ENCODE data around the gene ANKRD61. TPM values are rescaled to one million over a fixed set of nuclear protein-coding genes. Genes with fewer than 3 reads are reported as not detected.
"Not testable (repeated sequence)": the region's sequence is repeated elsewhere in the genome, so short reads cannot be mapped to it uniquely, and the experiment has no call there.

Gene ANKRD61
- total RNA-seq, 1 donor from 2014 or later, result 0.07 TPM

DNA sequence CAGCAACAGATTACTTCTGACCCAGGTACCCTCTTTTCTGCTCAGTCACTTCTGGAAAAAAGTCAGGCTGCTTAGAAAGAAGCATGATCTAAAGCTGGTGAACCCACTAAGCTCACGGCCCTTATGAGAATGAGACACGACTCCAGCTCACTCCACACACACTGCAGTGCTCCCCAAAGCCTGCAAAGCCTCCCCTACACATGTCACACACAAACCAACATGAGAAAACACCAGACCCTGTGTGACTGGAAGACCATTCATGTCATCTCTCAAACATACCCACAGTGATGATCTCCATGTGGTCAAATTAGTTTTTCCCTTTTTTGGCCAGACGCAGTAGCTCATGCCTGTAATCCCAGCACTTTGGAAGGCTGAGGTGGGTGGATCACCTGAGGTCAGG lies 391 bp downstream of the ANKRD61 start:
- DNase-seq (ENCODE audit: low read depth, low spot score), result no peak

- no peak for DNase-seq (ENCODE audit: low read depth, low spot score)
Measured at GRCh38 chr7:6032167-6032566, 991 bp downstream of the ANKRD61 start.

DNA sequence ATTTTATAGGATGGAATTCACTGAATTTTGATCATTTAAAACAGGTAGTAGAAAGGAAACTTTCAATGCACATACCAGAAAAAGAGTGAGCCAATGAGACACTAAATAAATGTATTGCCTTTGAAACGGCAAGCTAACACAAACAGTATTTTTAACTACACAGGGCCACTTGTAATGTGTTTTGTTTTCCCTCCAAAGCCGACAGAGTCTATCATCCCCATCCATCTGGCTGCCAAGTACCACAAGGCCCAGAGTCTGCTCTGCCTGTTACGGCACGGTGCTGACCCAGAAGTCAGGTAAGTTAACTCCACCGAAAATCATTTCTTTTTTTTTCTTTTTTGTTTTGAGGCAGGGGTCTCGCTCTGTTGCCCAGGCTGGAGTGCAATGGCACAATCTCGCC lies 1.5 kb downstream of the ANKRD61 start:
- no peak for DNase-seq (ENCODE audit: low read depth, low spot score)

GRCh38 chr7:6035165-6035564 lies 4.0 kb downstream of the ANKRD61 start:
- no peak for DNase-seq (ENCODE audit: low read depth, low spot score)

- no peak for DNase-seq (ENCODE audit: low read depth, low spot score)
Measured at GRCh38 chr7:6035686-6036085, 4.5 kb downstream of the ANKRD61 start.

DNA sequence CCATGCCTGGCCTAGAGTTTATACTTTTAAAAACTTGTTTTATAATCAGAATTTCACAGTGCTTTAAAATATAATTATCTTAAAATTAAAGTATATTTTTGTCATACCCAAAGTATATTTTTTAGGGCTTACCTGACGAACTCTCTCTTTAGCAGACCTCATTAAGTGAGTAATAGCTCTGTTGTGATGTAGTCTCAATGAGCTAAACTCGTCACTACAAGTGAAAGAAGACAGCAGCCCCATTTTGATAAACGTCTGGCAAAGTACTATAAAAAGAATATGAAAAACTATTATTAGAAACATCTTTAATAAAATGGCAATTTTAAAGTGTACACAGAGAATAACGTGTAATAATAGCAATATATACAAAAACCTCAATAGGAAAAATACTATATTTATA lies 18.6 kb downstream of the ANKRD61 start:
- DNase-seq (ENCODE audit: low read depth, low spot score), result no peak

DNA sequence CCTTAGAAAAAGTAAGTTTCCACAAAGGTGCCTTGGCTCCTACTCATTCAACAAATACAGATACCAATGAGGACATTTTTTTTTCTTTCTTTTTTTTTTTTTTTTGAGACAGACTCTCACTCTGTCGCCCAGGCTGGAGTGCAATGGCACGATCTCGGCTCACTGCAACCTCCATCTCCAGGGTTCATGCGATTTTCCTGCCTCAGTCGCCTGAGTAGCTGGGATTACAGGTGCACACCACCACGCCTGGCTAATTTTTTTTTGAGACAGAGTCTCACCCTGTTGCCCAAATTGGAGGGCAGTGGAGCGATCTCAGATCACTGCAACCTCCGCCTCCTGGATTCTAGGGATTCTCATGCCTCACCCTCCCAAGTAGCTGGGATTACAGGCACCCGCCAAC lies 20.0 kb downstream of the ANKRD61 start:
- DNase-seq (ENCODE audit: low read depth, low spot score), result not testable (repeated sequence)

DNA sequence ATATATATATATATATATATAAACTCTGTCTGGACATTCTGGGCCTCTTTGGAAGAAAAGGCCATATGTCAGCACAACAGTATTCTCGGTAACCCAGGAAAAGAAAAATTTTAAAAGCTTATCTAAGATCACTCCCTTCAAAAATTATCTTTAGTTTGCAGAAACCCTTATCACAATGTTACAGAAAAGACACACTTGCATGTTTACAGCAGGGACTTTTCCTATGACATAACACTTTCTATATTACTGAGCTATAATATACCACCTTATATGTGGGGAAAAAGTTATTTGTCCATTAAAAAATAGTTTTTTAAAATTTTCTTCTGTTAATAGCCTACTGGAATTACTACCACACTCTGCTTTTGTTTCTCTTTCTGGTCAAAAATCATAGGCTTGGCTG lies 25.4 kb downstream of the ANKRD61 start:
- no peak for DNase-seq (ENCODE audit: low read depth, low spot score)

- DNase-seq (ENCODE audit: low read depth, low spot score), result no peak
Measured at GRCh38 chr7:6057316-6058129, 26.3 kb downstream of the ANKRD61 start.

GRCh38 chr7:6059941-6060340 lies 28.8 kb downstream of the ANKRD61 start:
- not testable (repeated sequence) for DNase-seq (ENCODE audit: low read depth, low spot score)

GRCh38 chr7:6071406-6071805 lies 40.2 kb downstream of the ANKRD61 start:
- no peak for DNase-seq (ENCODE audit: low read depth, low spot score)

- DNase-seq (ENCODE audit: low read depth, low spot score), result no peak
Measured at GRCh38 chr7:6074612-6075380, 43.6 kb downstream of the ANKRD61 start.

GRCh38 chr7:6078548-6078947 lies 47.4 kb downstream of the ANKRD61 start:
- no peak for DNase-seq (ENCODE audit: low read depth, low spot score)

- DNase-seq (ENCODE audit: low read depth, low spot score), result not testable (repeated sequence)
Measured at GRCh38 chr7:6083047-6083446, 51.9 kb downstream of the ANKRD61 start.

Other genes starting within 250 kb of the ANKRD61 start
- 26.6 and 32.2 TPM in 2 replicates for gene RNF216, start 249.7 kb upstream of the ANKRD61 start, total RNA-seq
- gene OCM, start 150.6 kb upstream of the ANKRD61 start, total RNA-seq, result not detected in 2 replicates
- gene CCZ1, start 132.6 kb upstream of the ANKRD61 start, total RNA-seq, result 50.3 and 54.5 TPM in 2 replicates
- gene RSPH10B, start 60.7 kb upstream of the ANKRD61 start, total RNA-seq, result 0.07 and 0.13 TPM in 2 replicates
- 17.7 and 19.2 TPM in 2 replicates for gene PMS2, start 22.3 kb upstream of the ANKRD61 start, total RNA-seq
- gene AIMP2, start 22.1 kb upstream of the ANKRD61 start, total RNA-seq, result 62.6 and 70.4 TPM in 2 replicates
- gene EIF2AK1, start 27.8 kb downstream of the ANKRD61 start, total RNA-seq, result 92.3 and 103 TPM in 2 replicates
- 3.6 and 3.7 TPM in 2 replicates for gene USP42, start 73.6 kb downstream of the ANKRD61 start, total RNA-seq
- 10.0 and 12.1 TPM in 2 replicates for gene CYTH3, start 241.2 kb downstream of the ANKRD61 start, total RNA-seq